SK-N-SH treated with all-trans-retinoic acid at 6 μM for 48 hours (cell line): ENCODE results near the gene BSPRY.

ENCODE experiments used
- ATAC-seq: fragments of 200-7000 bp; cut with Tn5 transposase; 3 replicates; pipeline ENCODE4 v1.9.1; 2020; ENCODE audit warnings: mild to moderate bottlenecking, moderate library complexity
- ARNTL ChIP-seq: fragments of 450-650 bp; formaldehyde crosslinking; IDR thresholded peaks from 2 replicates; pipeline ENCODE4 v1.5.0; 2020; ENCODE audit warnings: low read depth, mild to moderate bottlenecking, moderate library complexity, borderline replicate concordance
- BACH2 ChIP-seq: fragments of 250-450 bp; sonication (Bioruptor Pico); IDR thresholded peaks from 2 replicates; pipeline ENCODE4 v1.9.0; 2021; ENCODE audit warnings: mild to moderate bottlenecking, borderline replicate concordance
- CREB5 ChIP-seq: fragments of 250-450 bp; sonication (Bioruptor Pico); IDR thresholded peaks from 2 replicates; pipeline ENCODE4 v1.5.1; 2020; ENCODE audit warnings: low read depth, mild to moderate bottlenecking, moderate library complexity
- CSDC2 ChIP-seq: fragments of 250-450 bp; sonication (Bioruptor Pico); IDR thresholded peaks from 2 replicates; pipeline ENCODE4 v1.5.0; 2020; ENCODE audit warnings: mild to moderate bottlenecking, moderate library complexity
- ESRRG ChIP-seq: fragments of 250-450 bp; sonication (Bioruptor Pico); IDR thresholded peaks from 2 replicates; pipeline ENCODE4 v1.6.1; 2021; ENCODE audit warnings: mild to moderate bottlenecking
- GLIS3 ChIP-seq: fragments of 250-450 bp; sonication (Bioruptor Pico); IDR thresholded peaks from 2 replicates; pipeline ENCODE4 v1.5.0; 2020; ENCODE audit warnings: mild to moderate bottlenecking, moderate library complexity
- ISL1 ChIP-seq: fragments of 250-450 bp; sonication (Bioruptor Pico); IDR thresholded peaks from 2 replicates; pipeline ENCODE4 v2.1.2; 2022; ENCODE audit warnings: mild to moderate bottlenecking, moderate library complexity
- OSR1 ChIP-seq: fragments of 250-450 bp; sonication (Bioruptor Pico); IDR thresholded peaks from 2 replicates; pipeline ENCODE4 v1.8.0; 2022; ENCODE audit warnings: moderate library complexity, mild to moderate bottlenecking, inconsistent platforms
- PATZ1 ChIP-seq: fragments of 250-450 bp; sonication (Bioruptor Pico); IDR thresholded peaks from 2 replicates; pipeline ENCODE4 v1.8.0; 2020; ENCODE audit warnings: mild to moderate bottlenecking, moderate library complexity, borderline replicate concordance
- POU6F1 ChIP-seq: fragments of 250-450 bp; sonication (Bioruptor Pico); IDR thresholded peaks from 2 replicates; pipeline ENCODE4 v1.8.0; 2021; ENCODE audit warnings: low read depth, mild to moderate bottlenecking, moderate library complexity, borderline replicate concordance
- PPARA ChIP-seq: fragments of 250-450 bp; sonication (Bioruptor Pico); IDR thresholded peaks from 2 replicates; pipeline ENCODE4 v1.5.0; 2020; ENCODE audit warnings: mild to moderate bottlenecking, borderline replicate concordance
- RARB ChIP-seq: fragments of 250-450 bp; sonication (Bioruptor Pico); IDR thresholded peaks from 2 replicates; pipeline ENCODE4 v1.8.0; 2021; ENCODE audit warnings: mild to moderate bottlenecking, moderate library complexity
- SNAI2 ChIP-seq: fragments of 250-450 bp; sonication (Bioruptor Pico); IDR thresholded peaks from 2 replicates; pipeline ENCODE4 v1.5.0; 2020; ENCODE audit warnings: mild to moderate bottlenecking, moderate library complexity
- TCF4 ChIP-seq: fragments of 250-450 bp; sonication (Bioruptor Pico); IDR thresholded peaks from 2 replicates; pipeline ENCODE4 v1.8.0; 2021; ENCODE audit warnings: mild to moderate bottlenecking, moderate library complexity, borderline replicate concordance
- TOX ChIP-seq: fragments of 250-450 bp; sonication (Bioruptor Pico); IDR thresholded peaks from 2 replicates; pipeline ENCODE4 v1.8.0; 2021; ENCODE audit warnings: mild to moderate bottlenecking, moderate library complexity, borderline replicate concordance
- TSHZ2 ChIP-seq: fragments of 250-450 bp; sonication (Bioruptor Pico); IDR thresholded peaks from 2 replicates; pipeline ENCODE4 v1.5.0; 2020; ENCODE audit warnings: mild to moderate bottlenecking, moderate library complexity
- ZC3H10 ChIP-seq: fragments of 250-450 bp; sonication (Bioruptor Pico); IDR thresholded peaks from 2 replicates; pipeline ENCODE4 v1.5.1; 2021; ENCODE audit warnings: mild to moderate bottlenecking, moderate library complexity
- ZFP30 ChIP-seq: fragments of 450-650 bp; formaldehyde crosslinking; IDR thresholded peaks from 2 replicates; pipeline ENCODE4 v1.5.0; 2022; ENCODE audit warnings: mild to moderate bottlenecking, moderate library complexity
- ZNF565 ChIP-seq: fragments of 450-650 bp; formaldehyde crosslinking; conservative IDR thresholded peaks from 2 replicates; pipeline ENCODE4 v1.5.0; 2020; ENCODE audit warnings: low read depth, mild to moderate bottlenecking, moderate library complexity
- ZNF8 ChIP-seq: fragments of 450-650 bp; formaldehyde crosslinking; IDR thresholded peaks from 2 replicates; pipeline ENCODE4 v1.5.0; 2020; ENCODE audit warnings: mild to moderate bottlenecking, moderate library complexity

Gene BSPRY

GRCh38 chr9:113322671-113323070 is 26.7 kb upstream of the BSPRY start (continued):
- no peak for TF ChIP-seq TSHZ2
- TF ChIP-seq GLIS3 (CRISPR knock-in tag), result no peak
- no peak for TF ChIP-seq PPARA
- no peak for TF ChIP-seq BACH2 (CRISPR knock-in tag)

GRCh38 chr9:113326230-113326629 is 23.1 kb upstream of the BSPRY start:
- no peak for ATAC-seq

GRCh38 chr9:113328045-113328782 is 21.1 kb upstream of the BSPRY start:
- TF ChIP-seq ZNF565 (no peak), ISL1 (no peak), POU6F1 (no peak), TOX (CRISPR knock-in tag) (no peak), SNAI2 (CRISPR knock-in tag) (no peak), ESRRG (CRISPR knock-in tag) (no peak), TCF4 (no peak), ZFP30 (CRISPR knock-in tag) (no peak), GLIS3 (CRISPR knock-in tag) (no peak), ZC3H10 (CRISPR knock-in tag) (no peak), TSHZ2 (no peak)
- no peak for ATAC-seq

More at GRCh38 chr9:113326230-113326629, 23.1 kb upstream of the BSPRY start:
- TF ChIP-seq RARB (CRISPR knock-in tag) (no peak), ZNF565 (no peak), PPARA (no peak), ARNTL (no peak), ZNF8 (CRISPR knock-in tag) (no peak)
- TF ChIP-seq, all 23 proteins: peak for 0

- no peak for ATAC-seq
- TF ChIP-seq TOX (CRISPR knock-in tag), result no peak
- no peak for TF ChIP-seq ZC3H10 (CRISPR knock-in tag)
- no peak for TF ChIP-seq CREB5 (CRISPR knock-in tag)
- TF ChIP-seq ESRRG (CRISPR knock-in tag), result no peak
- TF ChIP-seq RARB (CRISPR knock-in tag), result no peak
- no peak for TF ChIP-seq CSDC2 (CRISPR knock-in tag)
- TF ChIP-seq OSR1 (CRISPR knock-in tag), result no peak
- TF ChIP-seq ZFP30 (CRISPR knock-in tag), result no peak
- no peak for TF ChIP-seq ARNTL
- no peak for TF ChIP-seq PATZ1 (CRISPR knock-in tag)
- TF ChIP-seq PPARA, result no peak
- no peak for TF ChIP-seq SNAI2 (CRISPR knock-in tag)
- no peak for TF ChIP-seq ISL1
- TF ChIP-seq TSHZ2, result no peak
- TF ChIP-seq BACH2 (CRISPR knock-in tag), result no peak
Measured at GRCh38 chr9:113331780-113332179, 17.6 kb upstream of the BSPRY start.
